NCI-H2196 treated with DMSO at 0.1 percent for 48 hours (cell line): ENCODE results near the gene NT5DC1.
"Not testable (repeated sequence)": the region's sequence is repeated elsewhere in the genome, so short reads cannot be mapped to it uniquely, and the experiment has no call there.

Source experiments
- DNase-seq: peaks from one replicate; lab custom pipeline; 2025; ENCODE audit not compliant: unreplicated experiment; lab: John Stamatoyannopoulos, UW

Gene NT5DC1

GRCh38 chr6:116088946-116089345, 11.7 kb upstream of the NT5DC1 start:
- DNase-seq = no peak

- no peak for DNase-seq
Measured at GRCh38 chr6:116090251-116090650, 10.4 kb upstream of the NT5DC1 start.

GRCh38 chr6:116094041-116094440, 6.6 kb upstream of the NT5DC1 start:
- DNase-seq = no peak

- not testable (repeated sequence) for DNase-seq
Measured at GRCh38 chr6:116096048-116096759, 4.4 kb upstream of the NT5DC1 start.

- no peak for DNase-seq
Measured at GRCh38 chr6:116096979-116097816, 3.5 kb upstream of the NT5DC1 start.

GRCh38 chr6:116099036-116099435, 1.6 kb upstream of the NT5DC1 start:
- DNase-seq = no peak

- no peak for DNase-seq
Measured at GRCh38 chr6:116101302-116101718, 657 bp downstream of the NT5DC1 start.

- no peak for DNase-seq
Measured at GRCh38 chr6:116101790-116102189, 1.1 kb downstream of the NT5DC1 start.

- no peak for DNase-seq
Measured at GRCh38 chr6:116102873-116103272, 2.2 kb downstream of the NT5DC1 start.

GRCh38 chr6:116104636-116105035, 4.0 kb downstream of the NT5DC1 start:
- DNase-seq = no peak

- no peak for DNase-seq
Measured at GRCh38 chr6:116105247-116105646, 4.6 kb downstream of the NT5DC1 start.

- no peak for DNase-seq
Measured at GRCh38 chr6:116106146-116106545, 5.5 kb downstream of the NT5DC1 start.

GRCh38 chr6:116108836-116109235, 8.2 kb downstream of the NT5DC1 start:
- no peak for DNase-seq

- no peak for DNase-seq
Measured at GRCh38 chr6:116111552-116112528, 11.2 kb downstream of the NT5DC1 start.

- no peak for DNase-seq
Measured at GRCh38 chr6:116113386-116113785, 12.7 kb downstream of the NT5DC1 start.

- no peak for DNase-seq
Measured at GRCh38 chr6:116115781-116116180, 15.1 kb downstream of the NT5DC1 start.

GRCh38 chr6:116118608-116119007, 18.0 kb downstream of the NT5DC1 start:
- no peak for DNase-seq

GRCh38 chr6:116120430-116120829, 19.8 kb downstream of the NT5DC1 start:
- DNase-seq = no peak

GRCh38 chr6:116126032-116126431, 25.4 kb downstream of the NT5DC1 start, which contains the start of gene COL10A1:
Gene COL10A1, minus strand, starts transcription at chr6:116126132. Its CDS starts 640 bp downstream, at chr6:116125492.
- DNase-seq = no peak

- no peak for DNase-seq
Measured at GRCh38 chr6:116127771-116128493, 27.3 kb downstream of the NT5DC1 start.
